ENCODE measurements around the gene CACNA2D2. TPM values are rescaled to one million over a fixed set of nuclear protein-coding genes. Genes with fewer than 3 reads are reported as not detected.
A peak's percentile ranks its signal among the peaks of the same experiment; 100 is the strongest.

CACNA2D2 gene
- total and polyA plus RNA-seq, 8 donors: 15.4 to 86.6 (median 30.2) TPM

DNA sequence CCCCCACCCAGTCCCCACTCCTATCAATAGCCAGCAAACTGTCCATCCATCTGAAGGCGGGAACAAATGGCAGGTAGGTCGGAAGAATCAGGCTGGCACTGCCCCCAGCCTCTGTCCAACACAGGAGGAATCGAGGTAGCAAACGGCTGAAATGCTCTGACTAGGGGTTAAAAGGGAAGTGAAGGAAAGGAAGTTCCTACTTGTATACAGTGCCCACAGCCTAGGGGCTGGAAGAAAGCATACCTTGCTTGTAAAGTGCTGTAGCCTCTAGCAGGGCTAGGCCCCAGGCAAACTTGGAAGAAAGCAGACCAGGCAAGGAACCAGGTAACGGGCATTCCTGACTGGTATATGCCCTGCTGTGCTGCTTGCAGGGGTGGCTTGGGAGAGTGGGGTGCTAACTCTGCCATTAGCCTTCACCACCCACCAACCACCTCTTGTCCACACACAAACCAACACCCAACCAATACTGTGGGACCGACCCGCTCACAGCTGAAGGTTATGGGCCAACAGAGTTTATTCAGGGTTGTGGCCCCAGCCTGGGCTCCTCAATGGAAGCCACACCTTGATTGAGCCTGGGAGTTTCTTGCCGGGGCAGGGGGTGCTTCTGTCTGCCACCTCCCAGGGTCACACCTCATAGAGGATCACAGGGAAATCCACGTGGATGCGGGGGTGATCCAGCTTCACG, 177.8 kb downstream of the CACNA2D2 start:
- intact Hi-C loops (cut with DNase I): no loop called here
- Histone ChIP-seq H3K27ac (peak overlapping the region in 1 of 2 donors; percentile 93), H3K36me3 (peaks cover 0 to 34% of the 10 kb centered on the region in 2 donors), H3K27me3 (no peaks in the 10 kb centered on the region), H3K4me3 (no peak overlapping the region), H3K9me3 (no peaks in the 10 kb centered on the region), H3K4me1 (peaks cover 14 to 67% of the 10 kb centered on the region in 2 donors)
- DNase-seq (no peak), ATAC-seq (no peak)
- TF ChIP-seq, protein P1, sequence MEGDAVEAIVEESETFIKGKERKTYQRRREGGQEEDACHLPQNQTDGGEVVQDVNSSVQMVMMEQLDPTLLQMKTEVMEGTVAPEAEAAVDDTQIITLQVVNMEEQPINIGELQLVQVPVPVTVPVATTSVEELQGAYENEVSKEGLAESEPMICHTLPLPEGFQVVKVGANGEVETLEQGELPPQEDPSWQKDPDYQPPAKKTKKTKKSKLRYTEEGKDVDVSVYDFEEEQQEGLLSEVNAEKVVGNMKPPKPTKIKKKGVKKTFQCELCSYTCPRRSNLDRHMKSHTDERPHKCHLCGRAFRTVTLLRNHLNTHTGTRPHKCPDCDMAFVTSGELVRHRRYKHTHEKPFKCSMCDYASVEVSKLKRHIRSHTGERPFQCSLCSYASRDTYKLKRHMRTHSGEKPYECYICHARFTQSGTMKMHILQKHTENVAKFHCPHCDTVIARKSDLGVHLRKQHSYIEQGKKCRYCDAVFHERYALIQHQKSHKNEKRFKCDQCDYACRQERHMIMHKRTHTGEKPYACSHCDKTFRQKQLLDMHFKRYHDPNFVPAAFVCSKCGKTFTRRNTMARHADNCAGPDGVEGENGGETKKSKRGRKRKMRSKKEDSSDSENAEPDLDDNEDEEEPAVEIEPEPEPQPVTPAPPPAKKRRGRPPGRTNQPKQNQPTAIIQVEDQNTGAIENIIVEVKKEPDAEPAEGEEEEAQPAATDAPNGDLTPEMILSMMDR (IDR thresholded peaks at IDR 0.05): no peak

DNA sequence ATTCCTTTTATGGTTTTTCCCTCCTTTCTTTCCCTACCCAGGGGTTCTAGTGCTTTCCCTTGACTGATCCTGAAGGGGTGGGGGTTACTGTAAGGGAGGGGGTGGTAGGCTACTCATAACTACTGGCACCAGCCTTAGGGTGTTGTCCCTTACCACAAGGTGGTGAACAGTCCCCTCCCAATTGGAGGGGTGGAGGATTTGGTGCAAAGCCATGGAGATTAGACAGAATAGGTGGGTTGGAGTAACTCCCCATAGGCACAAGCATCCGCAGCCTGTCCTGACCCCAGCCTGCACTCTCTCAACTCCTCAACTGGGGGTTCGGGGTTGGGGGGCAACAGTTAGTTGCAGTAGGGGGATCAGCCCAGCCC, 178.3 kb downstream of the CACNA2D2 start:
- DNase-seq: no peak
- peak overlapping the region in 1 of 2 donors; percentile 93 for H3K27ac ChIP-seq

DNA sequence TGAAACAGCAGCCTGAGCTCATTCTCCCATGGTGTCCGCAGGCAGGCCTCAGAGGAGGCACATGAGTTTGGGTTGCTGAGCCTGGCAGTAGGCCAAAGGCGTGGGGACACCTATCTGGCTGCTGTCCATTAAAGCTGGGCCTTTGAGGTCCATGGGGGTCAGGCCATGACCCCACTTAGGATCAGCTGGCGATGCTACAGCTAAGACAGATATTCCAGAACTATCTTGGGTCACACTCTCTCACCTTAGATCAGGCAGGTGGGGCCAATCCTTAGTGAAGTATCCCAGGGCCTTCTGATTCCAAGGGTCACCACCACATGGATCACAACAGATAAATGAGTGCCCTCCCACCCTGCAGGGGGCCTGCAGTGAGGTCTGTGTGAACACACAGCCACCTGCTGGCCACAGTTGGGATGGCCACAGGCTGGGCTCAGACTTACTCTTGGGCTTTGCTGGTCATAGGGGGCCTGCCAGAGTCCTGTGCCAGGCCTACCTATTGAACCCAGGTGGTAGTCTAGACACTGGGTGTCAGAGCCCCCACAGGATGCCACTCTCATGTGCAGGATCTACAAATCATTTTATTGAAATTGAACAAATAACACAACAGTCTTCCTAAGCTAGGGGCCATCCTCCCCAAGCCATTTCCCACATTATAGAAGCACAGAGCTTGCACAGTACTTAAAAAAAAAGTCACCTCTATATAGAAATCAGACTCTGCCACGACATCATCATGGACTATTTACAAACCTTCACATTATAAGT, 178.9 kb downstream of the CACNA2D2 start:
- intact Hi-C loops (cut with DNase I): no loop called here

More for the DNA sequence above, 178.3 kb downstream of the CACNA2D2 start:
- Histone ChIP-seq H3K27me3 (no peaks in the 10 kb centered on the region), H3K4me1 (peaks cover 19 to 73% of the 10 kb centered on the region in 2 donors), H3K9me3 (no peaks in the 10 kb centered on the region), H3K36me3 (peaks cover 0 to 29% of the 10 kb centered on the region in 2 donors), H3K4me3 (no peak overlapping the region)
- no peak for ATAC-seq
- intact Hi-C loops (cut with DNase I): no loop called here
- TF ChIP-seq, protein P1 (IDR thresholded peaks at IDR 0.05): no peak

DNA sequence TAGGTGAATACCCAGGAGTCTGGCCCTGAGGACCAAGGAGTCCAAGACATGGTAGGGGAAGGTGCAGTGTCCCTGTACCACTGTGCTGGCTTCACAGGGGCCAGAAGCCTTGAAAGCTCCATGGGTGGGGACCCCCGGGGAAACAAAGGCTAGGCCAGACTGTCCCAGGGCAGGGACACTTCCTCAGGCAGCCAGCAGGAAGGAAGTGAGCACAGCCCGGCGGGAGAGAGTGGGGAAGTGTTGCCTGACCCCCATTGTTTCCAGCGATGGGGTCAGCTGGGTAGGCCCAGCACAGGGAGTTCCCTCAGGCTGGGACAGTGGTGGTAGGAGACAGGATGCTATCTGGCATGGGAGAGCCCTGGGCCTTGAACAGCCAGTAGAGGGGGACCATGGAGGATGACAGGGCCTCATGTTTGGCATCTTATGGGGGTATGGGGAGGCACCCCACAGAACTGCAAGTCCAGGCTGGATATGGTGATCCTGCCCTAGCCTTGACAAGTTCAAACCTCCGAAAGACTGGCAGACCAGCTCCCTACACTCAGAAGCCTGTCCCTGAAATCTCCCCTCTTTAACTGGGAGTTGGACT, 179.7 kb downstream of the CACNA2D2 start:
- Histone ChIP-seq H3K4me3 (peak overlapping the region in 1 of 2 donors; percentile 91), H3K4me1 (peaks cover 33 to 84% of the 10 kb centered on the region in 2 donors)
- intact Hi-C loops (cut with DNase I): no loop called here

More for the DNA sequence above, 178.9 kb downstream of the CACNA2D2 start:
- H3K4me1 ChIP-seq: peaks cover 25 to 78% of the 10 kb centered on the region in 2 donors
- DNase-seq (peak in 2 of 4 donors; percentile 69 to 90), ATAC-seq (peak; percentile 4)
- H3K9me3 ChIP-seq: no peaks in the 10 kb centered on the region
- peaks cover 0 to 27% of the 10 kb centered on the region in 2 donors for H3K36me3 ChIP-seq
- peak overlapping the region in 1 of 2 donors; percentile 91 for H3K4me3 ChIP-seq
- H3K27me3 ChIP-seq: no peaks in the 10 kb centered on the region
- TF ChIP-seq, protein P1 (IDR thresholded peaks at IDR 0.05): peak; percentile 77 to 91
- peak overlapping the region; percentile 90 to 93 for H3K27ac ChIP-seq

More for the DNA sequence above, 179.7 kb downstream of the CACNA2D2 start:
- TF ChIP-seq, protein P1 (IDR thresholded peaks at IDR 0.05): peak in 1 of 2 donors; percentile 17
- ATAC-seq (no peak), DNase-seq (peak in 1 of 4 donors; percentile 39)
- no peaks in the 10 kb centered on the region for H3K9me3 ChIP-seq
- H3K27me3 ChIP-seq: no peaks in the 10 kb centered on the region
- peak overlapping the region; percentile 90 to 93 for H3K27ac ChIP-seq
- peaks cover 0 to 30% of the 10 kb centered on the region in 2 donors for H3K36me3 ChIP-seq
